ENCODE data around the gene MYO18B. TPM values are rescaled to one million over a fixed set of nuclear protein-coding genes. Genes with fewer than 3 reads are reported as not detected.

MYO18B gene
- total and polyA plus RNA-seq, 2 donors (not counting 1 experiment from before 2014, with no cell fraction given) = 0.15 TPM; not detected in 1

GRCh38 chr22:25745341-25746011 is 3.5 kb downstream of the MYO18B start:
- intact Hi-C loops (cut with micrococcal nuclease) = no loop called here
- TF ChIP-seq CTCF (IDR thresholded peaks at IDR 0.05) = no peak
- TF ChIP-seq EZH2 (IDR thresholded peaks at IDR 0.05; ENCODE audit: borderline replicate concordance, insufficient read depth, low read depth, low read length, poor library complexity, severe bottlenecking) = no peak
- Histone ChIP-seq H3K79me2 (ENCODE audit: control insufficient read depth, insufficient read depth, low read length) (no peaks in the 10 kb centered on the region), H3K36me3 (replicated peaks in 1 of 2; ENCODE audit: control extremely low read depth in 1 of 2, control insufficient read depth in 1 of 2, extremely low read depth in 1 of 2, insufficient read depth in 2 of 2, low read length in 1 of 2) (no peaks in the 10 kb centered on the region), H3K27ac (ENCODE audit: low read length in 2 of 2) (no peak overlapping the region), H4K20me1 (ENCODE audit: control insufficient read depth, insufficient read depth, low read length, poor library complexity, severe bottlenecking) (no peaks in the 10 kb centered on the region), H3K4me1 (ENCODE audit: control insufficient read depth in 2 of 2, insufficient read depth in 2 of 2, low read length in 2 of 2) (no peaks in the 10 kb centered on the region), H3K27me3 (replicated peaks in 1 of 4; ENCODE audit: control extremely low read depth in 1 of 4, control insufficient read depth in 3 of 4, insufficient read depth in 4 of 4, low read length in 3 of 4) (no peaks in the 10 kb centered on the region), H2AFZ (ENCODE audit: insufficient read depth, low read depth, low read length, poor library complexity, severe bottlenecking) (no peak overlapping the region), H3K9ac (ENCODE audit: low read length) (no peak overlapping the region), H3K4me2 (replicated peaks; ENCODE audit: low read depth, low read length, poor library complexity, severe bottlenecking) (no peak overlapping the region), H3K9me3 (ENCODE audit: control extremely low read depth in 1 of 3, control insufficient read depth in 2 of 3, insufficient read depth in 1 of 3, low read length in 2 of 3) (no peaks in the 10 kb centered on the region), H3K4me3 (ENCODE audit: control extremely low read depth in 1 of 5, extremely low read depth in 1 of 5, insufficient read depth in 1 of 5, low read depth in 2 of 5, low read length in 4 of 5) (no peak overlapping the region)
- H3K27me3 Mint-ChIP-seq = peaks cover 14% of the 10 kb centered on the region
- WGBS (ENCODE audit: insufficient coverage) = 96% methylated on average over 7 of the region's 7 CpGs
- H3K4me1 Mint-ChIP-seq = no peaks in the 10 kb centered on the region
- no peak overlapping the region for H3K27ac Mint-ChIP-seq
- H3K9me3 Mint-ChIP-seq (ENCODE audit: insufficient read depth) = no peaks in the 10 kb centered on the region
- ChIA-PET POLR2A (no interaction called here), CTCF (interaction anchor here (1.2 kb wide), 1 partner anchor 9 kb away, joined by 3 read pairs; no protein-coding TSS in a partner anchor)
- no peak overlapping the region for H3K4me3 Mint-ChIP-seq
- no peak for ATAC-seq (ENCODE audit: low read depth)
- DNase-seq = no peak

- no peaks in the 10 kb centered on the region for H3K79me2 ChIP-seq (ENCODE audit: control insufficient read depth, insufficient read depth, low read length)
- H3K4me3 Mint-ChIP-seq = no peak overlapping the region
- intact Hi-C loops (cut with micrococcal nuclease) = no loop called here
- H3K9me3 Mint-ChIP-seq (ENCODE audit: insufficient read depth) = no peaks in the 10 kb centered on the region
- H3K4me1 Mint-ChIP-seq = no peaks in the 10 kb centered on the region
- H3K9ac ChIP-seq (ENCODE audit: low read length) = no peak overlapping the region
- H3K4me1 ChIP-seq (ENCODE audit: control insufficient read depth in 2 of 2, insufficient read depth in 2 of 2, low read length in 2 of 2) = no peaks in the 10 kb centered on the region
- no peak overlapping the region for H3K27ac ChIP-seq (ENCODE audit: low read length in 2 of 2)
- H3K4me2 ChIP-seq (replicated peaks; ENCODE audit: low read depth, low read length, poor library complexity, severe bottlenecking) = no peak overlapping the region
- CTCF ChIA-PET = no interaction called here
- POLR2A ChIA-PET = no interaction called here
- no peaks in the 10 kb centered on the region for H4K20me1 ChIP-seq (ENCODE audit: control insufficient read depth, insufficient read depth, low read length, poor library complexity, severe bottlenecking)
- no peak overlapping the region for H2AFZ ChIP-seq (ENCODE audit: insufficient read depth, low read depth, low read length, poor library complexity, severe bottlenecking)
- H3K27ac Mint-ChIP-seq = no peak overlapping the region
- DNase-seq = no peak
- no peaks in the 10 kb centered on the region for H3K36me3 ChIP-seq (replicated peaks in 1 of 2; ENCODE audit: control extremely low read depth in 1 of 2, control insufficient read depth in 1 of 2, extremely low read depth in 1 of 2, insufficient read depth in 2 of 2, low read length in 1 of 2)
- no peaks in the 10 kb centered on the region for H3K27me3 ChIP-seq (replicated peaks in 1 of 4; ENCODE audit: control extremely low read depth in 1 of 4, control insufficient read depth in 3 of 4, insufficient read depth in 4 of 4, low read length in 3 of 4)
- H3K9me3 ChIP-seq (ENCODE audit: control extremely low read depth in 1 of 3, control insufficient read depth in 2 of 3, insufficient read depth in 1 of 3, low read length in 2 of 3) = no peaks in the 10 kb centered on the region
- H3K27me3 Mint-ChIP-seq = peaks cover 16% of the 10 kb centered on the region
- ATAC-seq (ENCODE audit: low read depth) = no peak
- WGBS (ENCODE audit: insufficient coverage) = no CpG with 5 or more reads among the region's 1 CpG
- TF ChIP-seq EZH2 (IDR thresholded peaks at IDR 0.05; ENCODE audit: borderline replicate concordance, insufficient read depth, low read depth, low read length, poor library complexity, severe bottlenecking) (no peak), CTCF (IDR thresholded peaks at IDR 0.05) (no peak)
- no peak overlapping the region for H3K4me3 ChIP-seq (ENCODE audit: control extremely low read depth in 1 of 5, extremely low read depth in 1 of 5, insufficient read depth in 1 of 5, low read depth in 2 of 5, low read length in 4 of 5)
Observed at GRCh38 chr22:25746012-25746373, 4.0 kb downstream of the MYO18B start.
